Measurements from ENCODE around the gene FER.

Gene FER

GRCh38 chr5:109126481-109126880 is 378.8 kb downstream of the FER start:
- TF ChIP-seq ZFX (IDR thresholded peaks at IDR 0.05) (no peak), CTCF (conservative IDR thresholded peaks at IDR 0.05) (no peak)
- H3K27ac ChIP-seq = no peak overlapping the region

GRCh38 chr5:109136906-109137305 is 389.2 kb downstream of the FER start:
- H3K27ac ChIP-seq = no peak overlapping the region
- TF ChIP-seq ZFX (IDR thresholded peaks at IDR 0.05) = no peak
- TF ChIP-seq CTCF (conservative IDR thresholded peaks at IDR 0.05) = no peak

- H3K27ac ChIP-seq = no peak overlapping the region
- TF ChIP-seq CTCF (conservative IDR thresholded peaks at IDR 0.05) (peak; percentile 51), ZFX (IDR thresholded peaks at IDR 0.05) (no peak)
Observed at GRCh38 chr5:109141222-109142200, 393.8 kb downstream of the FER start.

- H3K27ac ChIP-seq = no peak overlapping the region
- TF ChIP-seq ZFX (IDR thresholded peaks at IDR 0.05) (no peak), CTCF (conservative IDR thresholded peaks at IDR 0.05) (no peak)
Observed at GRCh38 chr5:109143031-109143430, 395.3 kb downstream of the FER start.

- H3K27ac ChIP-seq = no peak overlapping the region
- TF ChIP-seq ZFX (IDR thresholded peaks at IDR 0.05) = no peak
- TF ChIP-seq CTCF (conservative IDR thresholded peaks at IDR 0.05) = no peak
Observed at GRCh38 chr5:109145139-109145538, 397.4 kb downstream of the FER start.

- TF ChIP-seq CTCF (conservative IDR thresholded peaks at IDR 0.05) (no peak), ZFX (IDR thresholded peaks at IDR 0.05) (no peak)
- no peak overlapping the region for H3K27ac ChIP-seq
Observed at GRCh38 chr5:109146591-109146990, 398.9 kb downstream of the FER start.

GRCh38 chr5:109152565-109152964 is 404.9 kb downstream of the FER start:
- TF ChIP-seq CTCF (conservative IDR thresholded peaks at IDR 0.05) = no peak
- no peak for TF ChIP-seq ZFX (IDR thresholded peaks at IDR 0.05)

More at GRCh38 chr5:109152565-109152964, 404.9 kb downstream of the FER start:
- no peak overlapping the region for H3K27ac ChIP-seq
